HepG2 (cell line): Measurements from ENCODE around the gene GSDMA. TPM values are rescaled to one million over a fixed set of nuclear protein-coding genes. Genes with fewer than 3 reads are reported as not detected.
A peak's percentile ranks its signal among the peaks of the same experiment; 100 is the strongest.

Source experiments
- BCL6 ChIP-seq: IDR thresholded peaks from 2 replicates; pipeline ENCODE4 v1.6.1; 2016; ENCODE audit warnings: missing genetic modification reagents, missing compliant biosample characterization
- BORCS8-MEF2B ChIP-seq: sonication (generic); formaldehyde crosslinking; IDR thresholded peaks from 2 replicates; pipeline ENCODE4 v1.8.0; 2022; ENCODE audit warnings: mild to moderate bottlenecking, missing genetic modification reagents
- CREM ChIP-seq, 2 experiments: sonication (generic) in 1 of 2; formaldehyde crosslinking in 1 of 2; IDR thresholded peaks; 2 replicates each; pipeline versions ENCODE4 v1.4.0 to v1.6.1; 2016 to 2020; ENCODE audit warnings: antibody characterized with exemption in 1 of 2, mild to moderate bottlenecking in 1 of 2, missing genetic modification reagents in 1 of 2
- ELF4 ChIP-seq: sonication (generic); formaldehyde crosslinking; IDR thresholded peaks from 2 replicates; pipeline ENCODE4 v1.5.0; 2020; ENCODE audit warnings: missing genetic modification reagents, mild to moderate bottlenecking, moderate library complexity, borderline replicate concordance
- HINFP ChIP-seq: sonication (generic); formaldehyde crosslinking; IDR thresholded peaks from 2 replicates; pipeline ENCODE4 v1.4.0; 2020; ENCODE audit warnings: low read depth, mild to moderate bottlenecking, missing genetic modification reagents
- HMGA1 ChIP-seq: sonication (generic); formaldehyde crosslinking; conservative IDR thresholded peaks from 2 replicates; pipeline ENCODE4 v1.4.0; 2020; ENCODE audit warnings: missing genetic modification reagents
- NR2F6 ChIP-seq, 2 experiments: IDR thresholded peaks; 2 replicates each; pipeline ENCODE4 v1.6.1; 2016; ENCODE audit warnings: antibody characterized with exemption in 1 of 2, mild to moderate bottlenecking in 1 of 2
- PATZ1 ChIP-seq: sonication (generic); formaldehyde crosslinking; IDR thresholded peaks from 2 replicates; pipeline ENCODE4 v1.4.0; 2020; ENCODE audit warnings: missing genetic modification reagents
- PCBP1 ChIP-seq: fragments of 200-400 bp; formaldehyde crosslinking; IDR thresholded peaks from 2 replicates; pipeline ENCODE4 v1.6.1; 2017; ENCODE audit warnings: mild to moderate bottlenecking, low read depth, low read length, borderline replicate concordance
- PPARG ChIP-seq: conservative IDR thresholded peaks from 2 replicates; pipeline ENCODE4 v1.6.1; 2016; ENCODE audit warnings: missing biosample characterization, missing genetic modification reagents
- PREB ChIP-seq: sonication (generic); formaldehyde crosslinking; IDR thresholded peaks from 2 replicates; pipeline ENCODE4 v1.4.0; 2020; ENCODE audit warnings: missing genetic modification reagents
- SYNCRIP ChIP-seq: fragments of 200-400 bp; formaldehyde crosslinking; IDR thresholded peaks from 2 replicates; pipeline ENCODE4 v1.6.1; 2018; ENCODE audit warnings: mild to moderate bottlenecking, low read depth, low read length; ENCODE audit not compliant: insufficient read depth
- ZBTB38 ChIP-seq: sonication (generic); formaldehyde crosslinking; IDR thresholded peaks from 2 replicates; pipeline ENCODE4 v1.5.1; 2020; ENCODE audit warnings: mild to moderate bottlenecking, missing genetic modification reagents
- ZNF264 ChIP-seq: sonication (generic); formaldehyde crosslinking; IDR thresholded peaks from 2 replicates; pipeline ENCODE4 v1.4.0; 2020; ENCODE audit warnings: missing genetic modification reagents
- ZNF569 ChIP-seq: sonication (generic); formaldehyde crosslinking; IDR thresholded peaks from 2 replicates; pipeline ENCODE4 v1.5.0; 2020; ENCODE audit warnings: mild to moderate bottlenecking, missing genetic modification reagents, moderate library complexity, borderline replicate concordance
- ZNF609 ChIP-seq: sonication (generic); formaldehyde crosslinking; IDR thresholded peaks from 2 replicates; pipeline ENCODE4 v1.4.0; 2020; ENCODE audit warnings: mild to moderate bottlenecking, missing genetic modification reagents, borderline replicate concordance
- ZNF629 ChIP-seq: sonication (generic); formaldehyde crosslinking; conservative IDR thresholded peaks from 2 replicates; pipeline ENCODE4 v1.5.0; 2020; ENCODE audit warnings: missing genetic modification reagents
- ZNF652 ChIP-seq: IDR thresholded peaks from 2 replicates; pipeline ENCODE4 v1.6.1; 2016; ENCODE audit warnings: low read depth, borderline replicate concordance
- ZNF747 ChIP-seq: sonication (generic); formaldehyde crosslinking; IDR thresholded peaks from 2 replicates; pipeline ENCODE4 v1.8.1; 2023; ENCODE audit warnings: missing genetic modification reagents, mild to moderate bottlenecking, borderline replicate concordance
- polyA plus RNA-seq, 8 experiments: library from polyadenylated mRNA; depleted of rRNA in 3 of 8; stranded (reverse) in 7 of 8; unstranded in 1 of 8; fragments of >200 nt; fragmentation: Illumina TruSeq in 4 of 8; extraction: Trizol in 4 of 8; gene quantifications; 2 replicates each; pipeline versions ENCODE4 v1.2.1 to v1.2.3, GENCODE V29; 2011 to 2016; ENCODE audit warnings: low read depth in 4 of 8, missing spikeins in 1 of 8, mixed read lengths in 1 of 8; ENCODE audit not compliant: insufficient read depth in 1 of 8
- total RNA-seq, 5 experiments: library from RNA; depleted of rRNA; stranded (reverse); fragments of >200 nt; fragmentation: Illumina TruSeq; extraction: Trizol; gene quantifications; 2 replicates each; pipeline ENCODE4 v1.2.3, GENCODE V29; 2016; ENCODE audit warnings: low read depth in 1 of 5

Gene GSDMA
- total and polyA plus RNA-seq, 2 of the 13 experiments (the other 11 are each of a cell fraction or from before 2014, with no cell fraction given): not detected

- 0 out of 2 replicates have a peak, but pooled peaks have one; percentile 62 for TF ChIP-seq ELF4
- TF ChIP-seq ZNF652 (CRISPR knock-in tag): peak; percentile 81
- peak; percentile 62 for TF ChIP-seq ZNF629
- TF ChIP-seq HMGA1 (CRISPR knock-in tag): no peak
- TF ChIP-seq PPARG: peak; percentile 98
- TF ChIP-seq SYNCRIP: no peak
- peak; percentile 99 for TF ChIP-seq NR2F6 (IDR thresholded peaks at IDR 0.05)
- TF ChIP-seq NR2F6 (CRISPR knock-in tag; IDR thresholded peaks at IDR 0.05): peak; percentile 100
- peak; percentile 92 for TF ChIP-seq BCL6 (CRISPR knock-in tag)
- no peak; the same call in 1 of the 2 replicates for TF ChIP-seq ZNF569 (CRISPR knock-in tag)
- no peak for TF ChIP-seq PREB (CRISPR knock-in tag)
- TF ChIP-seq ZNF747 (CRISPR knock-in tag): peak; percentile 98
- TF ChIP-seq PCBP1: no peak; the same call in 1 of the 2 replicates
- TF ChIP-seq PATZ1: peak; percentile 89
- peak; percentile 66 for TF ChIP-seq BORCS8-MEF2B
- peak; percentile 98 for TF ChIP-seq ZNF264 (CRISPR knock-in tag)
- peak; percentile 94 for TF ChIP-seq ZBTB38 (CRISPR knock-in tag)
- peak; percentile 88 for TF ChIP-seq HINFP
- TF ChIP-seq ZNF609 (CRISPR knock-in tag): peak; percentile 96
- TF ChIP-seq CREM (IDR thresholded peaks at IDR 0.05): peak; percentile 76
- no peak for TF ChIP-seq CREM (CRISPR knock-in tag; IDR thresholded peaks at IDR 0.05)
These were observed 38.7 kb upstream of the GSDMA start (continued) for GRCh38 chr17:39923836-39924690.
